Ascending aorta (tissue), 2 donors: ENCODE measurements around the gene PFAS. TPM values are rescaled to one million over a fixed set of nuclear protein-coding genes. Genes with fewer than 3 reads are reported as not detected.
A peak's percentile ranks its signal among the peaks of the same experiment; 100 is the strongest.

ENCODE experiments used
- DNase-seq, 2 donors: peaks; one replicate each; pipeline ENCODE4 v3.0.0-alpha.2; 2019; ENCODE audit warnings: low spot score in 2 of 2
- H3K27ac ChIP-seq, 2 donors: fragments of 200-600 bp; sonication (generic); one replicate each; pipeline ENCODE4 v1.5.1; 2016 to 2017; ENCODE audit warnings: mild to moderate bottlenecking in 1 of 2
- H3K27me3 ChIP-seq: fragments of 200-600 bp; sonication (generic); one replicate; pipeline ENCODE4 v1.5.1; 2017
- H3K36me3 ChIP-seq, 2 donors: fragments of 200-600 bp; sonication (generic); one replicate each; pipeline ENCODE4 v1.5.1; 2016
- H3K4me1 ChIP-seq, 2 donors: fragments of 200-600 bp; sonication (generic); one replicate each; pipeline ENCODE4 v1.5.1; 2016 to 2017; ENCODE audit warnings: mild to moderate bottlenecking in 1 of 2
- H3K4me3 ChIP-seq, 2 donors: fragments of 200-600 bp; sonication (generic); one replicate each; pipeline ENCODE4 v1.5.1; 2016 to 2017; ENCODE audit warnings: mild to moderate bottlenecking in 1 of 2
- H3K9me3 ChIP-seq, 2 donors: fragments of 200-600 bp; sonication (generic); one replicate each; pipeline ENCODE4 v1.5.1; 2016
- intact Hi-C: fragments of 100-400 bp; cut with DNase I; formaldehyde crosslinking; loops from one replicate; pipeline ENCODE4 v1.15.1; 2023
- total RNA-seq: library from RNA; depleted of rRNA; stranded (reverse); fragments of >200 nt; gene quantifications from one replicate; pipeline ENCODE4 v1.1.0, GENCODE V29; 2016
- TF ChIP-seq, protein P1 (sequence below), 3 experiments: fragments of 200-600 bp in 2 of 3; fragments of 450-650 bp in 1 of 3; sonication (generic) in 2 of 3; IDR thresholded peaks; one replicate each; pipeline ENCODE4 v1.5.1; 2016 to 2019; ENCODE audit warnings: antibody characterized with exemption in 3 of 3, mild to moderate bottlenecking in 1 of 3, moderate library complexity in 1 of 3

Gene PFAS
- total RNA-seq, 1 donor from 2014 or later, result 108 TPM

GRCh38 chr17:8225813-8226535, 23.1 kb upstream of the PFAS start:
- no peak for DNase-seq
- Histone ChIP-seq H3K4me1 (peaks cover 8 to 14% of the 10 kb centered on the region in 2 donors), H3K4me3 (peak overlapping the region in 1 of 2 donors; percentile 4)

DNA sequence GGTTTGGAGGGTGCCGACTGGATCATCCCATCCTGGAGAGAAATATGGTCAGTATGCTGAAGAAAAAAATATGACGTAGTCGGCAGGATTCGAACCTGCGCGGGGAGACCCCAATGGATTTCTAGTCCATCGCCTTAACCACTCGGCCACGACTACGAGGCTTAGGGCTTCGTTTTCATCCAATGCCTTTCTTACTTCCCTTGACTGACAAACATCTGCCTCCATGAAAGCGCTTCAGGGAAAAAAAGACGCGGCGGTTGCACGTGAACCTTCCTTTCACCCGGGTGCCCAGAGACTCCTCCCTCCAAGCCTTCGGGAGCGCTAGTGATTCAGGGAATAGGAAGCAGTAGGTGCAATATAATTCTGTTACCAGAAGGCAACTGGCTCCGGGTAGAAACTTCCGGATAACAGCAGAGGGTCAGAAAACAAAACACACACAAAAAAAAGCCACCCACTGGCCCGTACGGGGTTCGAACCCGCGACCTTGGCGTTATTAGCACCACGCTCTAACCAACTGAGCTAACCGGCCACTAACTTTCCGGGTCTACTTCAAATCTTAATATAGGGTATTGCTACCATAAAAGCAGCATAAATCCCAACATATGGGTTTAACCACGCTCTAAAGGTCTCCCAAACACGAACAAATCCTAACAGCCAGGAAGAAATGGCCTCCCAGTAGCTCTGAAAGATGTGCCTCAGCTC, 22.4 kb upstream of the PFAS start:
- TF ChIP-seq, protein P1, sequence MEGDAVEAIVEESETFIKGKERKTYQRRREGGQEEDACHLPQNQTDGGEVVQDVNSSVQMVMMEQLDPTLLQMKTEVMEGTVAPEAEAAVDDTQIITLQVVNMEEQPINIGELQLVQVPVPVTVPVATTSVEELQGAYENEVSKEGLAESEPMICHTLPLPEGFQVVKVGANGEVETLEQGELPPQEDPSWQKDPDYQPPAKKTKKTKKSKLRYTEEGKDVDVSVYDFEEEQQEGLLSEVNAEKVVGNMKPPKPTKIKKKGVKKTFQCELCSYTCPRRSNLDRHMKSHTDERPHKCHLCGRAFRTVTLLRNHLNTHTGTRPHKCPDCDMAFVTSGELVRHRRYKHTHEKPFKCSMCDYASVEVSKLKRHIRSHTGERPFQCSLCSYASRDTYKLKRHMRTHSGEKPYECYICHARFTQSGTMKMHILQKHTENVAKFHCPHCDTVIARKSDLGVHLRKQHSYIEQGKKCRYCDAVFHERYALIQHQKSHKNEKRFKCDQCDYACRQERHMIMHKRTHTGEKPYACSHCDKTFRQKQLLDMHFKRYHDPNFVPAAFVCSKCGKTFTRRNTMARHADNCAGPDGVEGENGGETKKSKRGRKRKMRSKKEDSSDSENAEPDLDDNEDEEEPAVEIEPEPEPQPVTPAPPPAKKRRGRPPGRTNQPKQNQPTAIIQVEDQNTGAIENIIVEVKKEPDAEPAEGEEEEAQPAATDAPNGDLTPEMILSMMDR (IDR thresholded peaks at IDR 0.05), result no peak

More at GRCh38 chr17:8225813-8226535, 23.1 kb upstream of the PFAS start:
- TF ChIP-seq, protein P1 (IDR thresholded peaks at IDR 0.05), result no peak
- peak overlapping the region; percentile 53 to 69 for H3K27ac ChIP-seq
- H3K36me3 ChIP-seq, result peaks cover 33 to 37% of the 10 kb centered on the region in 2 donors
- no peaks in the 10 kb centered on the region for H3K9me3 ChIP-seq
- intact Hi-C loops, result loop anchor here (10.0 kb wide), 1 partner anchor 159 kb away; the partner anchor contains the start of gene RPL26
- no peaks in the 10 kb centered on the region for H3K27me3 ChIP-seq

DNA sequence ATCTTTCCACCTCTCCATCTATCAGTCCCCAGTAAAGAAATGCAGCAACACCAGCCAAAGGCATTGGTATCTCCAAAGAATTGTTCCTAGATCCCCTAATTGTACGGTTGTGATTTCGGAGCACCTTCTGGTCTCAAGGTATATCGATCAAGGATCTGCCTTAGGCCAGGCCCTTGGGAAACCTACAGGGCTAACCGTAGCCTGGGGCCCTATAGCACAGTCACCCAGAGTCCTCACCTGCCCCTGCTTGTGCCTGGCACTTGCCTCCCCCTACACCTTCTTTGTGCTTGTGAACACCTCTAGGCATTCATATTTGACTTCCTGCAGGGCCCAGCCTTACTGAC, 21.9 kb upstream of the PFAS start:
- Histone ChIP-seq H3K4me3 (peak overlapping the region; percentile 4 to 37), H3K36me3 (peaks cover 45 to 49% of the 10 kb centered on the region in 2 donors), H3K27ac (peak overlapping the region; percentile 53 to 69), H3K27me3 (no peaks in the 10 kb centered on the region), H3K9me3 (no peaks in the 10 kb centered on the region), H3K4me1 (peaks cover 8 to 14% of the 10 kb centered on the region in 2 donors)
- TF ChIP-seq, protein P1 (IDR thresholded peaks at IDR 0.05), result no peak
- no peak for DNase-seq
- intact Hi-C loops, result loop anchor here (10.0 kb wide), 1 partner anchor 158 kb away; the partner anchor contains the start of gene RPL26

More for the DNA sequence above, 22.4 kb upstream of the PFAS start:
- Histone ChIP-seq H3K36me3 (peaks cover 40 to 44% of the 10 kb centered on the region in 2 donors), H3K4me1 (peaks cover 8 to 14% of the 10 kb centered on the region in 2 donors), H3K9me3 (no peaks in the 10 kb centered on the region), H3K27ac (peak overlapping the region; percentile 53 to 69), H3K27me3 (no peaks in the 10 kb centered on the region), H3K4me3 (peak overlapping the region; percentile 4 to 37)
- intact Hi-C loops, result loop anchor here (10.0 kb wide), 1 partner anchor 158 kb away; the partner anchor contains the start of gene RPL26
- peak; percentile 38 to 87 for DNase-seq

DNA sequence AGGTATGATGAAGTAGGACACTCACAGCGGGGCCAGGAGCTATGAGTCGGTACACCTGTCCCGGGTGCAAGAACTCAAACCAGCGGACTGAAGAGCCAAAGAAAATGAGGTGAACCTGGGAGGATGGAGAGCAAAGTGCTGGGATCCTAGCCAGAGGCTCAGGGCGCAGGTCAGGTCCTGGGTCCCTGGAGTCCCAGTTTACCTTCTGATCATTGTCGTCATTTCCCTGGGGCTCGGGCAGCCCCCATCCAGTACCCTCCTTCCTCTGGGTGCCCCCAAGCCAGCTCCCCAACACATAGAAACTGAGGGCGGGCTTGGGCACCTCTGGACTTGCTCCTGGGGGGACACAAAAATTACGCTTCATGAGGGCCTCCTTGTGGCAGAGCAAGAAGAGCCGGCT, 17.4 kb upstream of the PFAS start:
- TF ChIP-seq, protein P1 (IDR thresholded peaks at IDR 0.05), result no peak
- DNase-seq, result no peak
- H3K36me3 ChIP-seq, result peaks cover 87 to 93% of the 10 kb centered on the region in 2 donors
- no peak overlapping the region for H3K27ac ChIP-seq
- intact Hi-C loops, result no loop called here
- no peaks in the 10 kb centered on the region for H3K9me3 ChIP-seq
- H3K4me3 ChIP-seq, result no peak overlapping the region
- no peaks in the 10 kb centered on the region for H3K27me3 ChIP-seq
- peaks cover 0 to 4% of the 10 kb centered on the region in 2 donors for H3K4me1 ChIP-seq

GRCh38 chr17:8234361-8235270, 14.5 kb upstream of the PFAS start:
- H3K36me3 ChIP-seq, result peaks cover 74 to 96% of the 10 kb centered on the region in 2 donors
- intact Hi-C loops, result no loop called here
- no peaks in the 10 kb centered on the region for H3K9me3 ChIP-seq
- H3K4me1 ChIP-seq, result no peaks in the 10 kb centered on the region
- no peak overlapping the region for H3K4me3 ChIP-seq
- DNase-seq, result no peak
- no peak overlapping the region for H3K27ac ChIP-seq
- TF ChIP-seq, protein P1 (IDR thresholded peaks at IDR 0.05), result no peak
- H3K27me3 ChIP-seq, result no peaks in the 10 kb centered on the region
